RWPE2 (cell line): ENCODE measurements around the gene MGLL.

ENCODE experiments used
- ATAC-seq: fragments of 200-7000 bp; cut with Tn5 transposase; 3 replicates; pipeline ENCODE4 v1.9.1; 2021; ENCODE audit warnings: low read depth
- DNase-seq: peaks from one replicate; pipeline ENCODE4 v3.0.0-alpha.2; 2020; ENCODE audit warnings: low spot score
- H3K27ac ChIP-seq: fragments of 450-650 bp; 2 replicates; pipeline ENCODE4 v1.5.1; 2017; ENCODE audit warnings: mild to moderate bottlenecking; ENCODE audit not compliant: poor library complexity, severe bottlenecking
- H3K27me3 ChIP-seq: fragments of 250-450 bp; sonication (Bioruptor Pico); 2 replicates; pipeline ENCODE4 v1.5.1; 2021; ENCODE audit warnings: mild to moderate bottlenecking, moderate library complexity; ENCODE audit not compliant: insufficient read depth, poor library complexity, severe bottlenecking
- H3K36me3 ChIP-seq: fragments of 250-450 bp; sonication (Bioruptor Pico); 2 replicates; pipeline ENCODE4 v1.5.1; 2020; ENCODE audit warnings: low read depth, mild to moderate bottlenecking, moderate library complexity
- H3K4me1 ChIP-seq: fragments of 250-450 bp; sonication (Bioruptor Pico); 2 replicates; pipeline ENCODE4 v1.5.1; 2021; ENCODE audit warnings: mild to moderate bottlenecking, moderate library complexity; ENCODE audit not compliant: insufficient read depth, poor library complexity, severe bottlenecking
- H3K4me3 ChIP-seq: fragments of 250-450 bp; sonication (Bioruptor Pico); 2 replicates; pipeline ENCODE4 v1.5.1; 2021; ENCODE audit warnings: mild to moderate bottlenecking, moderate library complexity; ENCODE audit not compliant: severe bottlenecking
- H3K9me3 ChIP-seq: fragments of 250-450 bp; sonication (Bioruptor Pico); 2 replicates; pipeline ENCODE4 v1.5.1; 2021; ENCODE audit warnings: mild to moderate bottlenecking, moderate library complexity; ENCODE audit not compliant: severe bottlenecking
- CTCF ChIP-seq: fragments of 450-650 bp; IDR thresholded peaks from one replicate; pipeline ENCODE4 v1.5.1; 2017; ENCODE audit warnings: mild to moderate bottlenecking, moderate library complexity; ENCODE audit not compliant: poor library complexity, severe bottlenecking

Gene MGLL

GRCh38 chr3:127772827-127773751, 49.2 kb downstream of the MGLL start:
- Histone ChIP-seq H3K27ac (no peak overlapping the region), H3K36me3 (peaks cover 5% of the 10 kb centered on the region; the same call in 1 of the 2 replicates)
- no peak for TF ChIP-seq CTCF

GRCh38 chr3:127772273-127772672, 50.0 kb downstream of the MGLL start:
- Histone ChIP-seq H3K4me1 (peaks cover 31% of the 10 kb centered on the region), H3K9me3 (peaks cover 3% of the 10 kb centered on the region), H3K27me3 (no peaks in the 10 kb centered on the region), H3K36me3 (peaks cover under 1% of the 10 kb centered on the region; the same call in 1 of the 2 replicates), H3K4me3 (no peak overlapping the region), H3K27ac (no peak overlapping the region)
- DNase-seq = no peak
- ATAC-seq = no peak
- TF ChIP-seq CTCF = no peak

More at GRCh38 chr3:127772827-127773751, 49.2 kb downstream of the MGLL start:
- ATAC-seq (no peak), DNase-seq (no peak)
- peaks cover 22% of the 10 kb centered on the region for H3K4me1 ChIP-seq
- no peaks in the 10 kb centered on the region for H3K27me3 ChIP-seq
- H3K4me3 ChIP-seq = no peak overlapping the region
- H3K9me3 ChIP-seq = no peaks in the 10 kb centered on the region

GRCh38 chr3:127771746-127772145, 50.6 kb downstream of the MGLL start:
- Histone ChIP-seq H3K4me3 (no peak overlapping the region), H3K27ac (no peak overlapping the region), H3K9me3 (peaks cover 3% of the 10 kb centered on the region), H3K4me1 (peaks cover 31% of the 10 kb centered on the region), H3K27me3 (no peaks in the 10 kb centered on the region), H3K36me3 (no peaks in the 10 kb centered on the region)
- DNase-seq (no peak), ATAC-seq (no peak)
- TF ChIP-seq CTCF = no peak

- H3K27ac ChIP-seq = peak overlapping the region; percentile 94
- TF ChIP-seq CTCF = no peak
- ATAC-seq = no peak
- no peaks in the 10 kb centered on the region for H3K27me3 ChIP-seq
- H3K4me3 ChIP-seq = no peak overlapping the region
- H3K36me3 ChIP-seq = no peaks in the 10 kb centered on the region
- peaks cover 31% of the 10 kb centered on the region for H3K4me1 ChIP-seq
- DNase-seq = no peak
- peaks cover 3% of the 10 kb centered on the region for H3K9me3 ChIP-seq
Measured at GRCh38 chr3:127770671-127771355, 51.5 kb downstream of the MGLL start.
